ENCODE measurements around the gene SLC24A4.

Gene SLC24A4

DNA sequence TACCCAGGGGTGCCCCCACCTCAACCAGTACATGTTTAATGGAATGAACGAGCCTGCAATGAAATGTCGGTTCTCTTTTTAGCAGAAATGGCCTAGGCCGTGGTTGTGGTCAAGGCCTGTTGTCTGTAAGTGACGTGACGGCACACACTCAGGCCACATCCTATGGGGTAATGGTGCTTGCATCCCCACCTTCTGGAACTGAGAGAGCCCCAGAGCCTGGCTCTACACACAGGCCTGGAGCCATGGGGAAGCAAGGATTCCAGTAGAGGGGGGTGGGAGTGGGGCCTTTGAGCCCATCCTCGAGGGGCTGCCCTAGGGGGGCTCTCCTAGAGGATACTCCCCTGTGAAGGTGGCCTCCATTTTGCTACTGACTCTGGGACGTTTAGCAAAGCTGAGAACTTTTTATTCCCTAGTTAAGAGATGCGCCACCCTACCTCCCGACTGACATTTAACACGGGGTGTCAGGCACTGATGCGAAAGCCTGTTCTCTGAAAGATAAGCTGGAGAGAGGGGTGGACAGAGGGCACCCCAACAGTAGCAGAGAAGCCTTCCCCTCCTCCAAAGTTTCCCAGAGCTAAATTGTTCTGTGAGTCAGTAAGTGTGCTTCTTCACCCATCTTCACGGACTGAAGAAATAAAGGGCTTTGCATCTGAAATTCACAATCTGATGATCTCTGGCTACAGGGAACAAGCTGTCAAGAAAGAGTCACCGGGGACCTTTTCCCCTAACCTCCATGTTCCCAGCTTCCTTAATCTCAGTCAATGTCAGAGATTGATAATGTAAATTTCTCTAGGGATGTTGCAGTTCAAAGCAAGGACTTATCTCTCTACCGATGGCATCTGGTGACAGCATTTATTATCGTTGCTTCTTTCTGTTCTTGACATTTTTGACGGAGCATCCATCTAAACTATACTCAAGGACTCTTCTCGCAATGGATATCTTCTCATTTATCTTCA lies 197.4 kb downstream of the SLC24A4 start:
- H3K4me3 ChIP-seq (ENCODE audit: low read length in 2 of 2) = no peak overlapping the region
- H3K36me3 ChIP-seq (replicated peaks in 1 of 2; ENCODE audit: control insufficient read depth in 2 of 2, insufficient read depth in 2 of 2, low read length in 2 of 2) = no peaks in the 10 kb centered on the region
- H3K18ac ChIP-seq (ENCODE audit: low read length) = peak overlapping the region; percentile 54
- no peak overlapping the region for H3K4ac ChIP-seq (ENCODE audit: low read length)
- no peak overlapping the region for H4K8ac ChIP-seq (ENCODE audit: low read depth, low read length)
- H2AK5ac ChIP-seq (ENCODE audit: low read depth, low read length) = no peak overlapping the region
- H2BK5ac ChIP-seq (ENCODE audit: low read length) = no peak overlapping the region
- no peak overlapping the region for H2AFZ ChIP-seq (ENCODE audit: low read length)
- no peak overlapping the region for H4K91ac ChIP-seq (ENCODE audit: low read depth, low read length, poor library complexity)
- H3K9ac ChIP-seq (ENCODE audit: low read depth, low read length, poor library complexity) = no peak overlapping the region
- H3K4me1 ChIP-seq (ENCODE audit: control insufficient read depth in 2 of 2, insufficient read depth in 1 of 2, low read depth in 1 of 2, low read length in 2 of 2) = no peaks in the 10 kb centered on the region
- no peak overlapping the region for H3K14ac ChIP-seq (ENCODE audit: low read length)
- no peak overlapping the region for H3K27ac ChIP-seq (replicated peaks; ENCODE audit: low read length)
- peaks cover 0 to 7% (median 0%) of the 10 kb centered on the region in 3 experiments for H3K27me3 ChIP-seq (ENCODE audit: control insufficient read depth in 3 of 3, insufficient read depth in 3 of 3, low read depth in 1 of 3, low read length in 3 of 3)
- no peak overlapping the region for H2BK120ac ChIP-seq (ENCODE audit: low read depth, low read length)
- no peak overlapping the region for H2BK12ac ChIP-seq (ENCODE audit: low read length)
- no peaks in the 10 kb centered on the region for H3K9me3 ChIP-seq (replicated peaks in 1 of 2; ENCODE audit: control insufficient read depth in 2 of 2, insufficient read depth in 1 of 2, low read depth in 1 of 2, low read length in 2 of 2)
- H3K79me1 ChIP-seq (ENCODE audit: low read depth, low read length) = no peaks in the 10 kb centered on the region
- 100% methylated on average over 1 of the region's 17 CpGs; no CpG with 5 or more reads in 1 of the 2 donors for WGBS, 2 donors (ENCODE audit: extremely low coverage in 2 of 2, insufficient read length in 2 of 2, insufficient replicate concordance in 1 of 2)
- H3K23ac ChIP-seq (ENCODE audit: low read depth, low read length, poor library complexity) = no peak overlapping the region
- H3K4me2 ChIP-seq (ENCODE audit: insufficient read depth, low read length, poor library complexity, severe bottlenecking) = no peak overlapping the region
- DNase-seq (ENCODE audit: low spot score) = no peak
- H2BK15ac ChIP-seq (ENCODE audit: low read length) = no peak overlapping the region

DNA sequence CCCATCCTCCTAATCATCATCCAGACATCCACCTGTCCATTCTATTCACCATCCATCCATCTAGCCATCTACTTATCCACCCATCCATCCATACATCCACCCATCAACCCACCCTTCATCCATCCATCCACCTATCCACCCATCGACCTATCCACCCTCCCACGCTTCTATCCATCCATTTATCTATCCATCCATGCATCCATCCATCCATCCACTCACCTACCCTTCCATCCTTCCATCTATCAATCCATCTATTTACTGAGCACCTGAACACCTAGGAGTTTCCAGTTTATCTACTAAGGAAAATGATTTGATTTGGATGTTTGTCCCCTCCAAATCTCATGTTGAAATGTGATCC lies 198.1 kb downstream of the SLC24A4 start:
- Histone ChIP-seq H2AK5ac (ENCODE audit: low read depth, low read length) (no peak overlapping the region), H3K4me2 (ENCODE audit: insufficient read depth, low read length, poor library complexity, severe bottlenecking) (no peak overlapping the region), H3K27me3 (ENCODE audit: control insufficient read depth in 3 of 3, insufficient read depth in 3 of 3, low read depth in 1 of 3, low read length in 3 of 3) (peaks cover 0 to 2% (median 0%) of the 10 kb centered on the region in 3 experiments), H3K9me3 (replicated peaks in 1 of 2; ENCODE audit: control insufficient read depth in 2 of 2, insufficient read depth in 1 of 2, low read depth in 1 of 2, low read length in 2 of 2) (no peaks in the 10 kb centered on the region), H4K8ac (ENCODE audit: low read depth, low read length) (no peak overlapping the region), H3K4me1 (ENCODE audit: control insufficient read depth in 2 of 2, insufficient read depth in 1 of 2, low read depth in 1 of 2, low read length in 2 of 2) (no peaks in the 10 kb centered on the region), H3K36me3 (replicated peaks in 1 of 2; ENCODE audit: control insufficient read depth in 2 of 2, insufficient read depth in 2 of 2, low read length in 2 of 2) (no peaks in the 10 kb centered on the region), H3K27ac (replicated peaks; ENCODE audit: low read length) (no peak overlapping the region), H3K14ac (ENCODE audit: low read length) (no peak overlapping the region), H3K4ac (ENCODE audit: low read length) (no peak overlapping the region), H2BK12ac (ENCODE audit: low read length) (no peak overlapping the region), H2BK15ac (ENCODE audit: low read length) (no peak overlapping the region), H2BK120ac (ENCODE audit: low read depth, low read length) (no peak overlapping the region), H3K79me1 (ENCODE audit: low read depth, low read length) (no peaks in the 10 kb centered on the region), H4K91ac (ENCODE audit: low read depth, low read length, poor library complexity) (no peak overlapping the region), H2AFZ (ENCODE audit: low read length) (no peak overlapping the region), H3K18ac (ENCODE audit: low read length) (no peak overlapping the region), H3K23ac (ENCODE audit: low read depth, low read length, poor library complexity) (no peak overlapping the region), H3K9ac (ENCODE audit: low read depth, low read length, poor library complexity) (peak overlapping the region; percentile 30), H3K4me3 (ENCODE audit: low read length in 2 of 2) (no peak overlapping the region), H2BK5ac (ENCODE audit: low read length) (no peak overlapping the region)
- no peak for DNase-seq (ENCODE audit: low spot score)
- WGBS, 2 donors (ENCODE audit: extremely low coverage in 2 of 2, insufficient read length in 2 of 2, insufficient replicate concordance in 1 of 2) = 100% methylated on average over 2 of the region's 2 CpGs

DNA sequence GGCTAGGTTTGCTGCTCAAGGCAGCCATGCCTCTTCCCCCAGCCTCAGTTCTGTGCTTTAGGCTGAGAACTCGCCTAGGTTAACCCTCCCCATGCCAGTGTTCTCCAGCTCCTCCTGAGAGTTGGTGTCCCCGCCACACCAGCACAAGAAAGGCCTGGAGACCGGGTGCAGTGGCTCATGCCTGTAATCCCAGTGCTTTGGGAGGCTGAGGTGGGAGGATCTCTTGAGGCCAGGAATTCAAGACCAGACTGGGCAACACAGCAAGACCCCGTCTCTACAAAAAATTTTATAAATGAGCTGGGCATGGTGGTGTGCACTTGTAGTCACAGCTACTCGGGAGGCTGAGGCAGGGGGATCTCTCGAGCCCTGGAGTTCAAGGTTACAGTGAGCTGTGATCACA lies 200.8 kb downstream of the SLC24A4 start:
- Histone ChIP-seq H3K27ac (replicated peaks; ENCODE audit: low read length) (no peak overlapping the region), H3K4me2 (ENCODE audit: insufficient read depth, low read length, poor library complexity, severe bottlenecking) (no peak overlapping the region), H3K27me3 (ENCODE audit: control insufficient read depth in 3 of 3, insufficient read depth in 3 of 3, low read depth in 1 of 3, low read length in 3 of 3) (no peaks in the 10 kb centered on the region), H2BK5ac (ENCODE audit: low read length) (no peak overlapping the region), H2BK12ac (ENCODE audit: low read length) (no peak overlapping the region), H2BK15ac (ENCODE audit: low read length) (no peak overlapping the region), H3K9me3 (replicated peaks in 1 of 2; ENCODE audit: control insufficient read depth in 2 of 2, insufficient read depth in 1 of 2, low read depth in 1 of 2, low read length in 2 of 2) (no peaks in the 10 kb centered on the region), H3K18ac (ENCODE audit: low read length) (no peak overlapping the region), H4K91ac (ENCODE audit: low read depth, low read length, poor library complexity) (no peak overlapping the region), H3K23ac (ENCODE audit: low read depth, low read length, poor library complexity) (no peak overlapping the region), H3K36me3 (replicated peaks in 1 of 2; ENCODE audit: control insufficient read depth in 2 of 2, insufficient read depth in 2 of 2, low read length in 2 of 2) (no peaks in the 10 kb centered on the region), H3K4ac (ENCODE audit: low read length) (no peak overlapping the region), H2BK120ac (ENCODE audit: low read depth, low read length) (no peak overlapping the region), H2AK5ac (ENCODE audit: low read depth, low read length) (no peak overlapping the region), H3K14ac (ENCODE audit: low read length) (peak overlapping the region; percentile 79), H2AFZ (ENCODE audit: low read length) (no peak overlapping the region), H3K4me3 (ENCODE audit: low read length in 2 of 2) (no peak overlapping the region), H3K4me1 (ENCODE audit: control insufficient read depth in 2 of 2, insufficient read depth in 1 of 2, low read depth in 1 of 2, low read length in 2 of 2) (no peaks in the 10 kb centered on the region), H3K79me1 (ENCODE audit: low read depth, low read length) (no peaks in the 10 kb centered on the region), H4K8ac (ENCODE audit: low read depth, low read length) (no peak overlapping the region), H3K9ac (ENCODE audit: low read depth, low read length, poor library complexity) (no peak overlapping the region)
- DNase-seq (ENCODE audit: low spot score) = no peak
- WGBS, 2 donors (ENCODE audit: extremely low coverage in 2 of 2, insufficient read length in 2 of 2, insufficient replicate concordance in 1 of 2) = no CpG with 5 or more reads among the region's 6 CpGs

DNA sequence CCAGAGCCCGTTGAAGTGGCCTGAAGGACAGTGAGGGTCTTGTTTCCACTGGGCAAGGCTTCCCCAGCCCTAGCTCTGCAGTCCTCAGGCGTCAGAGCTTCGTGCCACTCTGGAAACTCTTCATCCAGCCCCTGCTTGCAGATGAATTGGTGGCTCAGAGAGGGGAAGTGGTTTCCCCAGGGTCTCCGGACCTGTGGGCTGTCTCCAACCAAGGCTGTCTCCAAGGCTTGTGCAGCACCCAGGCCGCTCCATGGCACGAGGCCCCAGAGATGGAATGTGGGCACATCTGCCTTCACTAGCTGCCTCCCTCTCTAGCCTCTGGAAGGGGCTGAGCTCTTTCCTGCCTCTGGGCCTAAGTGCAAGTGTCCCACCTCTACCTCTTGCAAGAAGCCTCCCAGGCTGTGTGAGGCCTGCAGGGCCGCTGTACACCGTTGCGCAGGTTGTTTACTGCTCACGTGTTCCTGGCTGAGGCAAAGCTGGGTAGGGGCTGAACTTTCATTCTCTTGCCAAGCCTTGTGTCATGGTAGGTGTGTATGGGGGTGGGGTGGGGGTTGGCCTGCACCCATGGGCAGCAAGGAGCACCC lies 201.7 kb downstream of the SLC24A4 start:
- Histone ChIP-seq H2AFZ (ENCODE audit: low read length) (no peak overlapping the region), H2BK120ac (ENCODE audit: low read depth, low read length) (no peak overlapping the region), H4K8ac (ENCODE audit: low read depth, low read length) (no peak overlapping the region), H3K9me3 (replicated peaks in 1 of 2; ENCODE audit: control insufficient read depth in 2 of 2, insufficient read depth in 1 of 2, low read depth in 1 of 2, low read length in 2 of 2) (no peaks in the 10 kb centered on the region), H3K27me3 (ENCODE audit: control insufficient read depth in 3 of 3, insufficient read depth in 3 of 3, low read depth in 1 of 3, low read length in 3 of 3) (no peaks in the 10 kb centered on the region), H2BK12ac (ENCODE audit: low read length) (no peak overlapping the region), H3K4me1 (ENCODE audit: control insufficient read depth in 2 of 2, insufficient read depth in 1 of 2, low read depth in 1 of 2, low read length in 2 of 2) (no peaks in the 10 kb centered on the region), H3K79me1 (ENCODE audit: low read depth, low read length) (no peaks in the 10 kb centered on the region), H3K9ac (ENCODE audit: low read depth, low read length, poor library complexity) (peak overlapping the region; percentile 47), H3K23ac (ENCODE audit: low read depth, low read length, poor library complexity) (no peak overlapping the region), H3K4me2 (ENCODE audit: insufficient read depth, low read length, poor library complexity, severe bottlenecking) (no peak overlapping the region), H2BK15ac (ENCODE audit: low read length) (no peak overlapping the region), H3K4ac (ENCODE audit: low read length) (no peak overlapping the region), H2AK5ac (ENCODE audit: low read depth, low read length) (no peak overlapping the region), H3K27ac (replicated peaks; ENCODE audit: low read length) (no peak overlapping the region), H3K14ac (ENCODE audit: low read length) (no peak overlapping the region), H4K91ac (ENCODE audit: low read depth, low read length, poor library complexity) (no peak overlapping the region), H3K36me3 (replicated peaks in 1 of 2; ENCODE audit: control insufficient read depth in 2 of 2, insufficient read depth in 2 of 2, low read length in 2 of 2) (no peaks in the 10 kb centered on the region), H2BK5ac (ENCODE audit: low read length) (no peak overlapping the region), H3K18ac (ENCODE audit: low read length) (peak overlapping the region; percentile 40), H3K4me3 (ENCODE audit: low read length in 2 of 2) (no peak overlapping the region)
- no peak for DNase-seq (ENCODE audit: low spot score)
- no CpG with 5 or more reads among the region's 10 CpGs for WGBS, 2 donors (ENCODE audit: extremely low coverage in 2 of 2, insufficient read length in 2 of 2, insufficient replicate concordance in 1 of 2)
